MCF 10A (cell line): ENCODE measurements around the gene FNBP1. TPM values are rescaled to one million over a fixed set of nuclear protein-coding genes. Genes with fewer than 3 reads are reported as not detected.
"Not testable (repeated sequence)": the region's sequence is repeated elsewhere in the genome, so short reads cannot be mapped to it uniquely, and the experiment has no call there.

Experiments
- BruUV-seq: library from RNA; stranded (reverse); fragments of 400-500 nt; replicated peaks from 2 replicates; lab custom pipeline; 2021; lab: Mats Ljungman, UMichigan
- CTCF ChIA-PET: fragments of 300-600 bp; sonication (Branson Sonifier 250); formaldehyde crosslinking; extraction: SDS; loops from one replicate; lab custom pipeline; 2021; ENCODE audit warnings: antibody characterized with exemption, inconsistent platforms; lab: Yijun Ruan, JAX
- POLR2A ChIA-PET: fragments of 300-600, 350-650 bp; sonication (Branson Sonifier 250); formaldehyde crosslinking; extraction: SDS; loops from one replicate; lab custom pipeline; 2020; ENCODE audit warnings: antibody characterized with exemption, inconsistent platforms; lab: Yijun Ruan, JAX
- DNase-seq: peaks from one replicate; pipeline ENCODE4 v3.0.0-alpha.2; 2018; ENCODE audit not compliant: unreplicated experiment
- H3K27ac Mint-ChIP-seq: one replicate; pipeline ENCODE4 v1.8.0; 2022; ENCODE audit warnings: mild to moderate bottlenecking, low read depth, mixed read lengths; ENCODE audit not compliant: unreplicated experiment
- H3K27me3 Mint-ChIP-seq: one replicate; pipeline ENCODE4 v1.8.0; 2022; ENCODE audit warnings: mixed read lengths; ENCODE audit not compliant: insufficient read depth, unreplicated experiment
- H3K36me3 Mint-ChIP-seq: one replicate; pipeline ENCODE4 v1.8.0; 2022; ENCODE audit warnings: mild to moderate bottlenecking, moderate library complexity, mixed read lengths; ENCODE audit not compliant: insufficient read depth, unreplicated experiment
- H3K4me1 Mint-ChIP-seq: one replicate; pipeline ENCODE4 v1.8.0; 2022; ENCODE audit warnings: mixed read lengths; ENCODE audit not compliant: insufficient read depth, unreplicated experiment
- H3K4me3 Mint-ChIP-seq: one replicate; pipeline ENCODE4 v1.8.0; 2022; ENCODE audit warnings: mild to moderate bottlenecking, moderate library complexity, mixed read lengths; ENCODE audit not compliant: unreplicated experiment
- H3K9me3 Mint-ChIP-seq: one replicate; pipeline ENCODE4 v1.8.0; 2022; ENCODE audit warnings: mixed read lengths; ENCODE audit not compliant: unreplicated experiment
- CTCF ChIP-seq: fragments of 200-600 bp; IDR thresholded peaks from one replicate; pipeline ENCODE4 v1.8.0; 2022; ENCODE audit warnings: antibody characterized with exemption, mild to moderate bottlenecking; ENCODE audit not compliant: unreplicated experiment
- intact Hi-C: fragments of 100-400 bp; cut with micrococcal nuclease; formaldehyde crosslinking; loops from 2 replicates; pipeline ENCODE4 v1.14.1; 2022
- total RNA-seq: library from RNA; stranded (reverse); gene quantifications from 2 replicates; pipeline ENCODE4 v1.2.3, GENCODE V29; 2022

Gene FNBP1
- total RNA-seq, 1 experiment from 2014 or later: 24.4 TPM

DNA sequence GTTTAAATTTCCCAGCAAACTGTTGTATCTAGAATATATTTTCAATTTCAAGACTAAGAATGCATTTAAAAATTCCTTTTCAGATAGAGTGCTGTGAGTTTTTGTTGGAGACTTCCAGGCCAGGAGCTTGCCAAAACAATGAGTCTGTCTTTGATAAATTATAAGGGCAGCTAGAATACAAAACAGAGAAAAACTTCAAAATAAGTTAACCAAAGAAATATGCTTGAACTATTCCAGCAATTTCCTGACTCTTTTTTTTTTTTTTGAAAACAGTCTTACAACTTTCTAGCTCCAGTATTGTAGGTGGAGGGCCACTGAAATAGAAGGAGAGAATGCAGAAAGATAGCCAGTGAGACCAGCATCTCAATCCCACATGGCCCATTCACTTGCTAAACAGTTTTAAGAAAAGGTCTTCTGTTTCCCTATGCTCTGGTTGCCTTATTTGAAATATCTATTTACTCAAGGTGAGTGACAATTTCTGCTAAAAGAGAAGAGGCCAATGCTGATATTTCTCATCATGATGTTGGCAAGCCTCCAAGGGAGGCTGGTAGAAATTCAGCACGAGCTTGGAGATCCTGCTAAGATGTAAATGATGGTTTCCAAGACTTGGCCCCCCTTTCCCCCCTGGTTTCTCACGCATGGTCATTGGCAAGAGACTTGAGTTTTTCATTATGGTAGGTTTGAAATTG is 104.6 kb downstream of the FNBP1 start:
- intact Hi-C loops: no loop called here
- DNase-seq: no peak
- ChIA-PET CTCF (interaction anchor here (0.7 kb wide), 1 partner anchor 107 kb away, joined by 5 read pairs; no protein-coding TSS in a partner anchor), POLR2A (interaction anchor here (0.6 to 1.2 kb wide), 3 partner anchors 10 to 115 kb away, joined by 3 to 4 read pairs (median 4); partner anchors contain the start of gene GPR107)
- no peak overlapping the region for H3K27ac Mint-ChIP-seq
- no peaks in the 10 kb centered on the region for H3K27me3 Mint-ChIP-seq
- no peak for TF ChIP-seq CTCF
- H3K4me3 Mint-ChIP-seq: no peak overlapping the region
- peaks cover 3% of the 10 kb centered on the region for H3K36me3 Mint-ChIP-seq
- H3K4me1 Mint-ChIP-seq: no peaks in the 10 kb centered on the region
- no peaks in the 10 kb centered on the region for H3K9me3 Mint-ChIP-seq
- BruUV-seq: no TSS peak

- H3K9me3 Mint-ChIP-seq, H3K4me1 Mint-ChIP-seq, H3K27me3 Mint-ChIP-seq, DNase-seq, H3K4me3 Mint-ChIP-seq, intact Hi-C loops, H3K27ac Mint-ChIP-seq, H3K36me3 Mint-ChIP-seq, BruUV-seq: not testable (repeated sequence)
- ChIA-PET POLR2A (interaction anchor here (0.6 kb wide), 1 partner anchor 34 kb away, joined by 3 read pairs; no protein-coding TSS in a partner anchor), CTCF (interaction anchor here (0.7 kb wide), 1 partner anchor 108 kb away, joined by 5 read pairs; no protein-coding TSS in a partner anchor)
These were observed 105.1 kb downstream of the FNBP1 start for GRCh38 chr9:129937879-129938278.

- no TSS peak for BruUV-seq
- ChIA-PET POLR2A (no interaction called here), CTCF (no interaction called here)
- DNase-seq: no peak
- Mint-ChIP-seq H3K27me3 (no peaks in the 10 kb centered on the region), H3K9me3 (no peaks in the 10 kb centered on the region), H3K4me1 (no peaks in the 10 kb centered on the region), H3K27ac (no peak overlapping the region), H3K4me3 (no peak overlapping the region), H3K36me3 (no peaks in the 10 kb centered on the region)
- no peak for TF ChIP-seq CTCF
- intact Hi-C loops: no loop called here
These were observed 106.8 kb downstream of the FNBP1 start for GRCh38 chr9:129936222-129936621.

- Mint-ChIP-seq H3K4me1 (no peaks in the 10 kb centered on the region), H3K9me3 (no peaks in the 10 kb centered on the region), H3K27ac (no peak overlapping the region), H3K27me3 (no peaks in the 10 kb centered on the region), H3K36me3 (no peaks in the 10 kb centered on the region), H3K4me3 (no peak overlapping the region)
- ChIA-PET CTCF (interaction anchor here (0.6 kb wide), 1 partner anchor 134 kb away, joined by 3 read pairs; no protein-coding TSS in a partner anchor), POLR2A (no interaction called here)
- BruUV-seq: no TSS peak
- intact Hi-C loops: no loop called here
- no peak for DNase-seq
- no peak for TF ChIP-seq CTCF
These were observed 108.2 kb downstream of the FNBP1 start for GRCh38 chr9:129934780-129935179.
